ENCODE results near the gene KDM4C. TPM values are rescaled to one million over a fixed set of nuclear protein-coding genes. Genes with fewer than 3 reads are reported as not detected.

The KDM4C gene
- total RNA-seq, 2 donors from 2014 or later: 45.4 to 59.9 TPM

GRCh38 chr9:7086389-7086788, 328.6 kb downstream of the KDM4C start:
- ATAC-seq (no peak), DNase-seq (ENCODE audit: low spot score in 2 of 2) (no peak)
- H3K9me3 Mint-ChIP-seq: no peaks in the 10 kb centered on the region
- no peak overlapping the region for H3K27ac Mint-ChIP-seq
- peaks cover 0 to 3% of the 10 kb centered on the region in 2 donors for H3K36me3 Mint-ChIP-seq

DNA sequence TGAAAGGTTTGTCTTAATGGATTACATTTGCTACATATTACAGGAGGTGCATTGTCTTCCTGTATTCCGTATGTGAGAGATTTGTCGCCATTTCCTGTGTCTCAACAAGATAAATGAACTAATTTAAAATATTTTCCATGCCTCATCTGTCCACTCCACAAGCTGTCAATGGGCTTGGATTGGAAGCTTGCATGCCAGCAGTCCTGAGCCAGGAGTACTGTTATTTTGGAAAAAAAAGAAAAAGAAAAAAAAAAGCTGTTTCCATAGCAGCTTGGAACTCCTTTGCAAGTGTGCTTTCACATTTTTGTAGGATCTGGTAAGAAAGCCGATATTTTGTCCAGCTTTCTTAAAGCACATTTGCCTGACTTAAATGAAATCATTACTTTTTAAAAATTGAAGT, 330.8 kb downstream of the KDM4C start:
- Mint-ChIP-seq H3K27ac (no peak overlapping the region), H3K36me3 (peaks cover 0 to 7% of the 10 kb centered on the region in 2 donors), H3K9me3 (no peaks in the 10 kb centered on the region)
- DNase-seq (ENCODE audit: low spot score in 2 of 2) (no peak), ATAC-seq (no peak)

GRCh38 chr9:7089406-7090193, 331.8 kb downstream of the KDM4C start:
- Mint-ChIP-seq H3K36me3 (peaks cover 3 to 7% of the 10 kb centered on the region in 2 donors), H3K9me3 (no peaks in the 10 kb centered on the region), H3K27ac (no peak overlapping the region)
- DNase-seq (ENCODE audit: low spot score in 2 of 2) (no peak), ATAC-seq (no peak)

DNA sequence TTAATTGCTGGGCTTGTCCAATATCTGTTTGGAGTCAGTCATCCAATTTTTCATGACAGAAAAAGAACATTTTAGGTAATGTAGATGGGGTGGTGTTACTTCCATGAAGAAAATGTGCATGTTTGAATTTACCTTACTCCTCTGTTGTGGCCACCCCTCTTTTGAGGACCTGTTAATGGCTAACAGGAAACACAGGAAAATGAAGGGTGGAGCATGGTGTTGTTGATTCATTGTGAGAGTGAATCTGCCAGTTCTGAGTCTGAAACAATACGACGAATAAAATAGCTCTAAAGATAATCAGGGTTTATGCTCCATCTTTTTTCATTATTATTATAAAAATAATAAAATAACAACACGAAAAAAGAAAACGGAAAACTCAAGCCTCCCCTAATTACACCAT, 335.3 kb downstream of the KDM4C start:
- Mint-ChIP-seq H3K36me3 (peaks cover 25 to 31% of the 10 kb centered on the region in 2 donors), H3K9me3 (peaks cover 5 to 6% of the 10 kb centered on the region in 2 donors), H3K27ac (no peak overlapping the region)
- DNase-seq (ENCODE audit: low spot score in 2 of 2) (no peak), ATAC-seq (no peak)

- no peak overlapping the region for H3K27ac Mint-ChIP-seq
- DNase-seq (ENCODE audit: low spot score in 2 of 2): no peak
- no peak for ATAC-seq
- peaks cover 35 to 41% of the 10 kb centered on the region in 2 donors for H3K36me3 Mint-ChIP-seq
- H3K9me3 Mint-ChIP-seq: peaks cover 5 to 15% of the 10 kb centered on the region in 2 donors
Observed at GRCh38 chr9:7094052-7094451, 336.3 kb downstream of the KDM4C start.

- no peak for DNase-seq (ENCODE audit: low spot score in 2 of 2)
- Mint-ChIP-seq H3K9me3 (peaks cover 5 to 15% of the 10 kb centered on the region in 2 donors), H3K36me3 (peaks cover 41 to 47% of the 10 kb centered on the region in 2 donors), H3K27ac (no peak overlapping the region)
- ATAC-seq: no peak
Observed at GRCh38 chr9:7094576-7094975, 336.8 kb downstream of the KDM4C start.

- DNase-seq (ENCODE audit: low spot score in 2 of 2) (no peak), ATAC-seq (no peak)
- H3K27ac Mint-ChIP-seq: no peak overlapping the region
- H3K9me3 Mint-ChIP-seq: peaks cover 5 to 15% of the 10 kb centered on the region in 2 donors
- peaks cover 42 to 48% of the 10 kb centered on the region in 2 donors for H3K36me3 Mint-ChIP-seq
Observed at GRCh38 chr9:7095058-7095457, 337.3 kb downstream of the KDM4C start.

GRCh38 chr9:7097040-7097715, 339.4 kb downstream of the KDM4C start:
- H3K36me3 Mint-ChIP-seq: peaks cover 42 to 45% of the 10 kb centered on the region in 2 donors
- H3K9me3 Mint-ChIP-seq: peaks cover 5 to 15% of the 10 kb centered on the region in 2 donors
- ATAC-seq (peak in 1 of 2 donors; percentile 13), DNase-seq (ENCODE audit: low spot score in 2 of 2) (no peak)
- peak overlapping the region in 1 of 2 donors; percentile 61 for H3K27ac Mint-ChIP-seq

DNA sequence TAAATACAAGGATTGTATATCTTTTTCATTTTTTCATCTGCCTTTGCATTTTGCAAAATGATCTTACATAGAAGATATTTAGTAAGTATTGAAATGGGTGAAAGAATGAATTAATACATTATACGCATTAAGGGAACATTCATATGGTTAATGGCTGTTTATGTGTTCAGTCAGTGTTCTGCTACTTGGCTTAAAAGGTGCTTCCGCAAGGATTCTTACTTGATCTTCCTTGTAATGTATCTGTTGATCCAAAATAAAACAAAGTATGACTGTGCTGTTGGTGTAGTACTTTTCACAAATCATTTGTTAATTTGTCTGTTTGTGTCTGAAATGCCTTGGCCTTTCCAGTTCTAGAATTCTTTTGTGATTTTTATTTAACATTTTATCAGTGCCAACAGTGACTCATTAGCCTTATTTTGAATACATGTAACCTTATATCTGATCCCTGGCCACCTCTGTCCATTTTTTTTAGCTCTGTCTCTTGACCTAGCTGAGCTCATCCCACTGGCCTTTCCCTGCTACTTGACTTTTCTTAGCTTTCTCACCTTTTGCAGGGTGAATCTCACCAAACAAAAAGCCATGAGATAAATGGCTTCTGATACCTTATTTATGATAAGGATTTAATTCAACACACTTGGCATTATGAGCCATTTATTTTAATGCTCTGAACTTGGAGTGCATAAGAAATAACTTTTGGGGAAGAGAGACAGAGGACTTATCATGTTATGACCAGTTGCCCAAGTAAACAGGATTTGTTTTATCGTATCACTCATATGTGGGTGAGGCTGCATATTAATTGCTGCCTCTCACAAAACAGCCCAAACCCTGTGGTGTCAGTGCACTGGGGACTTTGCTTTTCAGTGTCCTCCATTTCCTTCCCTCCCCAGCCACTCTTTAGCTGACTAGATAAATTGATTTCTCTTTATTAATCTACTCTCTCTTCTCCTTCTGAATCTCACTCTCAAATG, 340.3 kb downstream of the KDM4C start:
- ATAC-seq (no peak), DNase-seq (ENCODE audit: low spot score in 2 of 2) (no peak)
- H3K27ac Mint-ChIP-seq: no peak overlapping the region

GRCh38 chr9:7103367-7103766, 345.6 kb downstream of the KDM4C start:
- H3K36me3 Mint-ChIP-seq: peaks cover 27 to 33% of the 10 kb centered on the region in 2 donors
- H3K27ac Mint-ChIP-seq: no peak overlapping the region
- ATAC-seq (no peak), DNase-seq (ENCODE audit: low spot score in 2 of 2) (no peak)
- peaks cover 0 to 6% of the 10 kb centered on the region in 2 donors for H3K9me3 Mint-ChIP-seq

More for the DNA sequence above, 340.3 kb downstream of the KDM4C start:
- Mint-ChIP-seq H3K36me3 (peaks cover 41 to 54% of the 10 kb centered on the region in 2 donors), H3K9me3 (peaks cover 5 to 15% of the 10 kb centered on the region in 2 donors)

DNA sequence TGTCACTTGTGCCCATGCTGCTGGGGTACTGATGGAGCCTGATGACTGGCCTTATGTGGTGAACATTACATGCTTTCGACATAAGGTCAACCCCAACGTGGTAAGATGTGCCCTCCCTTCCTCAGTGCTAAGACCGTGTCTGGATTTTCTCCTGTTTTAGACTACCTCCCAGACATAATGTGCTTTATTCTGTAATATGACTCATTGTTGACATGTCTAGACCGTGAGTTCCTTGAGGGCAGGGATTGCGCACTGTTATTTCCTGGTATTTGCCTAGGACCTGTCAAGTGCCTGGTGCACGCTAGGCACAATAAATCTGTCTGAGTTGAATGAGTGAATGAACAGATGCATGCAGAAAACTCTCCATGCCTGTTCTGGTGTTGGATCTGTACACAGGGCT, 346.0 kb downstream of the KDM4C start:
- ATAC-seq: no peak
- peaks cover 0 to 3% of the 10 kb centered on the region in 2 donors for H3K9me3 Mint-ChIP-seq
- no peak overlapping the region for H3K27ac Mint-ChIP-seq
- H3K36me3 Mint-ChIP-seq: peaks cover 23 to 29% of the 10 kb centered on the region in 2 donors
- DNase-seq (ENCODE audit: low spot score in 2 of 2): no peak

DNA sequence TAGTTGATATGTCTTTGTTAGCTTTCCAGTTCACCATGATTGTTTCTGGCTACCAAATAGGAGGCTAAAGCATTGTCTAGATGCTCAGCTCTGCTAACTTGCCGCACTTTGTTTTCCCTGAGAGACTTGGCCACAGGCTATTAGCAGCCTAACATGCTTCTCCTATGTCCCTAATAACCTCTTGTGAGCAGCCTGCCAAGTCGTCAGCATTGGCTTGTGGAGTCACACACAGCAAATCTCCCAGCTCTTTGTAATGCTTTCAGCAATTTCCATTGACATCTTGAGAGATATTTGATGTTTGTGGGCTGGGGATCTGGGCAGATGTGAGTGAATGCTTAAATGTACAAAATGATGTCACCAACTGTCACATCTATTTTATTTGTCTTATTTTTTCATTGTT, 346.9 kb downstream of the KDM4C start:
- no peaks in the 10 kb centered on the region for H3K9me3 Mint-ChIP-seq
- ATAC-seq (no peak), DNase-seq (ENCODE audit: low spot score in 2 of 2) (no peak)
- no peak overlapping the region for H3K27ac Mint-ChIP-seq
- H3K36me3 Mint-ChIP-seq: peaks cover 17 to 21% of the 10 kb centered on the region in 2 donors

DNA sequence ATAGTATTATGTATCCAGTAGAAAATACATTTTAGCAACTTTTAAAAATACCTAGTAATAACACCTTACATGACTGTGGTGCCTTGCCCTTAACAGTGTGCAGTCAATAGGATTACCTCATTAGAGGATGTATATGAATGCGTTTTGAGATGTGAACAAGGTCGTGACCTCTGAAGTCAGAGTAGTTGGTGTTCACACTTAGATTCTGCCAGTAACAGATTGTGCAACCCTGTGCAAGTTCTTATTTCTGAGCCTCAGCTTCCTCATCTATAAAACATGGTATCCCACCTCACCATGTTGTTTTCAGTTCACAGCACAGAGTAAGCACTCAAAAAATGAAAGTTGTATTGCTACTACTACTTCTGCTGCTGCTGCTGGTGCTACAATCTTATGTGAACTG, 347.3 kb downstream of the KDM4C start:
- no peaks in the 10 kb centered on the region for H3K9me3 Mint-ChIP-seq
- DNase-seq (ENCODE audit: low spot score in 2 of 2): no peak
- no peak overlapping the region for H3K27ac Mint-ChIP-seq
- peaks cover 21 to 25% of the 10 kb centered on the region in 2 donors for H3K36me3 Mint-ChIP-seq
- no peak for ATAC-seq

DNA sequence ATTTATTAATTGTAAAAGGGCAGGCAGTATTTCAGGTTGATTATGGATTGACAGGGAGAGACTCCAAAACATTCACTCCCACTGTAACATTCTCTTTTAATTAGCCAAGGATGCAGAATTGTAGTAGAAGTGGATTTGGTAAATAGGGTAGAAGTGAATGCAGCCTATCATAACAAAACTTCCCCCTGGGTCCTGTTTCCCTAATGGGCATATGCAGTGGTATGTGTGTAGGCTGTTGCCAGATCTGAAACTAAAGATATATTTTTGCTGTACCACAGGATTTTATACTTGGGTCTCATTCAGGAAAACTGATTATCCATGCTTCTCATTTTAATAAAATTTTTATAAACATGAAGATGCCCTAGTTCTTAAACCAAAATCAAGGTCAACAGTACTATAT, 351.2 kb downstream of the KDM4C start:
- DNase-seq (ENCODE audit: low spot score in 2 of 2): no peak
- ATAC-seq: no peak
- no peak overlapping the region for H3K27ac Mint-ChIP-seq
- no peaks in the 10 kb centered on the region for H3K9me3 Mint-ChIP-seq
- peaks cover 8 to 25% of the 10 kb centered on the region in 2 donors for H3K36me3 Mint-ChIP-seq

GRCh38 chr9:7111413-7111812, 353.6 kb downstream of the KDM4C start:
- no peak for DNase-seq (ENCODE audit: low spot score in 2 of 2)
- peak overlapping the region in 1 of 2 donors; percentile 85 for H3K27ac Mint-ChIP-seq
- no peaks in the 10 kb centered on the region for H3K9me3 Mint-ChIP-seq
- H3K36me3 Mint-ChIP-seq: peaks cover 5 to 17% of the 10 kb centered on the region in 2 donors
- no peak for ATAC-seq

GRCh38 chr9:7115606-7116005, 357.8 kb downstream of the KDM4C start:
- DNase-seq (ENCODE audit: low spot score in 2 of 2): no peak
- no peak overlapping the region for H3K27ac Mint-ChIP-seq
- ATAC-seq: no peak
- H3K36me3 Mint-ChIP-seq: peaks cover 4 to 6% of the 10 kb centered on the region in 2 donors
- no peaks in the 10 kb centered on the region for H3K9me3 Mint-ChIP-seq

Data from activated naive CD4-positive, alpha-beta T cell treated with anti-CD3 and anti-CD28 coated beads, Interleukin-2, amount 50 U/mL, for 72 hours (primary cell).